ENCODE results near the gene ZNF664. TPM values are rescaled to one million over a fixed set of nuclear protein-coding genes. Genes with fewer than 3 reads are reported as not detected.

The ZNF664 gene
- polyA plus RNA-seq, 1 experiment: 66.6 TPM

DNA sequence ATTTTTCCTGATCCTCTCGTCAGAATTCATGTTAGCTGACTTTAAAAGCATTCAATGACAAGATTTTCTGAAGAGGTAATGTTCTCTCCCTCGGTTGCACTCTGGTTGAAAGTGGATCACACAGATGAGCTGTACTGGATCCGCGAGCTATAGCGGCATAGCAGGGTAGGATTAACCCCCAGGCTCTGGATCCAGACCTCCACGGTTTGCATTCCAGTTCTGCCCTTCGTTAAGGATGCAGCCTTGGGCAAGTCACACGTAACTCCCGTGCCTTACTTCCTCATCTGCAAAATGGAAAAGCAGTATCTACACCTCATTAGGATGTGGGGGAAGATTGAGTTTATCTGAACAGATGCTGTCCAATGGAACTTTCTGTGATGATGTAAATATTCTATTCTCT lies 14.1 kb upstream of the ZNF664 start:
- H3K27me3 ChIP-seq (ENCODE audit: control insufficient read depth, insufficient read depth, low read length): no peaks in the 10 kb centered on the region
- no peak for DNase-seq (ENCODE audit: low read depth, low spot score)
- POLR2A ChIA-PET: no interaction called here
- TF ChIP-seq, protein P1, sequence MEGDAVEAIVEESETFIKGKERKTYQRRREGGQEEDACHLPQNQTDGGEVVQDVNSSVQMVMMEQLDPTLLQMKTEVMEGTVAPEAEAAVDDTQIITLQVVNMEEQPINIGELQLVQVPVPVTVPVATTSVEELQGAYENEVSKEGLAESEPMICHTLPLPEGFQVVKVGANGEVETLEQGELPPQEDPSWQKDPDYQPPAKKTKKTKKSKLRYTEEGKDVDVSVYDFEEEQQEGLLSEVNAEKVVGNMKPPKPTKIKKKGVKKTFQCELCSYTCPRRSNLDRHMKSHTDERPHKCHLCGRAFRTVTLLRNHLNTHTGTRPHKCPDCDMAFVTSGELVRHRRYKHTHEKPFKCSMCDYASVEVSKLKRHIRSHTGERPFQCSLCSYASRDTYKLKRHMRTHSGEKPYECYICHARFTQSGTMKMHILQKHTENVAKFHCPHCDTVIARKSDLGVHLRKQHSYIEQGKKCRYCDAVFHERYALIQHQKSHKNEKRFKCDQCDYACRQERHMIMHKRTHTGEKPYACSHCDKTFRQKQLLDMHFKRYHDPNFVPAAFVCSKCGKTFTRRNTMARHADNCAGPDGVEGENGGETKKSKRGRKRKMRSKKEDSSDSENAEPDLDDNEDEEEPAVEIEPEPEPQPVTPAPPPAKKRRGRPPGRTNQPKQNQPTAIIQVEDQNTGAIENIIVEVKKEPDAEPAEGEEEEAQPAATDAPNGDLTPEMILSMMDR (IDR thresholded peaks at IDR 0.05; ENCODE audit: low read depth, low read length): no peak
- no peak overlapping the region for H3K4me3 ChIP-seq (ENCODE audit: low read depth, low read length)
- H3K27ac ChIP-seq (ENCODE audit: low read depth, low read length): no peak overlapping the region
- CTCF ChIA-PET: no interaction called here
- peaks cover 3% of the 10 kb centered on the region; the same call in 1 of the 2 replicates for H3K9me3 ChIP-seq (ENCODE audit: control insufficient read depth, insufficient read depth, low read length)

DNA sequence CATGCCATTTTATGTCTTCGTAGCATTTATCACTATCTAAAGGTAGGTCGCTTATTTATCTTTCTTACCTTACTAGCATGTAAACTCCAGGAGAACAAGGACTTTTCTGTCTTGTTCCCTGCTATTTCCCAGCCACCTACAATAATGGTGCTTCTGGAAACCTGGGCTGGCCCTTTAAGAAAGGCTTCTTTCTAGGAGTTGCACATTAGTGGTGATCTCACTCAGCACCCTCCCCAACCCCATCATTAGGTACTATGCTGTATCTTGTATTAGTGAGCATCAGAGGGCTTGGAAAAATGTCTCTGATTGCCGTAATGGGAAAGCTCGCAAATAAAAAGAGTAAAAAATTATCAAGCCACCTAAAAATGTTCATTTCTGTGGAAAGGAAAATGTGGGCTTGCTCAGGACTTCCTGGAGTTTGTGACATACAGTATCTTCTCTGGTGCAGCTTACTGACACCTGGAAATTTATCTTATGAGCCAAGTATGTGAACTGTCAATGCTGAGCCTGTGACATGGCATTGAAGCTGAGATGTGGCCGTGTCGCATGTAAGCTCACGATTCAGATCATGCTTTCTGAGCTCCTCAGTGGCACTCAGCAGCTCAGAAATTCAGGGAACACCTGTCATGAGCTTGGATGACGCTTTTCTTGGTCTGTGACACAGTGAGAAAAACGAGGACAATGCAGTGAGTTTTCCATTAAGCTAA lies 12.8 kb upstream of the ZNF664 start:
- POLR2A ChIA-PET: no interaction called here
- H3K27me3 ChIP-seq (ENCODE audit: control insufficient read depth, insufficient read depth, low read length): no peaks in the 10 kb centered on the region
- H3K27ac ChIP-seq (ENCODE audit: low read depth, low read length): no peak overlapping the region
- no peaks in the 10 kb centered on the region for H3K9me3 ChIP-seq (ENCODE audit: control insufficient read depth, insufficient read depth, low read length)
- H3K4me3 ChIP-seq (ENCODE audit: low read depth, low read length): no peak overlapping the region
- CTCF ChIA-PET: interaction anchor here (1.4 kb wide), 1 partner anchor 55 kb away, joined by 6 read pairs; no protein-coding TSS in a partner anchor
- DNase-seq (ENCODE audit: low read depth, low spot score): no peak
- TF ChIP-seq, protein P1 (IDR thresholded peaks at IDR 0.05; ENCODE audit: low read depth, low read length): no peak

DNA sequence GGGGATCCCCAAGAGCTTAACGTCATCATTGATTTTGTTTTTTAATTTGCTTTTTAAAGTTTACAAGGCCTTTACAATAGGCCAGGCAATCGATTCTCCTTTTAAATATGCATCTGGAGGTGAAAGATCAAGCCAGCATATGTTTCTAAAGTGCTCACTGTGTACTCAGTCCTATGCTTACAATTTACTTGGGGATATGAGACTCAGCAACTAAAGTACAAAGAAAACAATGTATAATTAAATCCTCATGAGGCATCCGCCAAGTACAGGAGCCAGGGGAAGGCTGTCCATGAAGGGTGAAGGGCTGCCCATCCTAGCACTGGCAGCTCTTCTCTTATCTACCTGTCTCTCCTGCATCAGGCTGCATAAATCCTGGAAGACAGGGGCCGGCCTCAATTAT lies 12.2 kb upstream of the ZNF664 start:
- Histone ChIP-seq H3K4me3 (ENCODE audit: low read depth, low read length) (no peak overlapping the region), H3K27ac (ENCODE audit: low read depth, low read length) (no peak overlapping the region), H3K27me3 (ENCODE audit: control insufficient read depth, insufficient read depth, low read length) (no peaks in the 10 kb centered on the region), H3K9me3 (ENCODE audit: control insufficient read depth, insufficient read depth, low read length) (no peaks in the 10 kb centered on the region)
- CTCF ChIA-PET: interaction anchor here (1.4 to 1.6 kb wide), 2 partner anchors 56 to 161 kb away, joined by 4 to 6 read pairs; no protein-coding TSS in a partner anchor
- no peak for DNase-seq (ENCODE audit: low read depth, low spot score)
- TF ChIP-seq, protein P1 (IDR thresholded peaks at IDR 0.05; ENCODE audit: low read depth, low read length): no peak
- POLR2A ChIA-PET: no interaction called here

DNA sequence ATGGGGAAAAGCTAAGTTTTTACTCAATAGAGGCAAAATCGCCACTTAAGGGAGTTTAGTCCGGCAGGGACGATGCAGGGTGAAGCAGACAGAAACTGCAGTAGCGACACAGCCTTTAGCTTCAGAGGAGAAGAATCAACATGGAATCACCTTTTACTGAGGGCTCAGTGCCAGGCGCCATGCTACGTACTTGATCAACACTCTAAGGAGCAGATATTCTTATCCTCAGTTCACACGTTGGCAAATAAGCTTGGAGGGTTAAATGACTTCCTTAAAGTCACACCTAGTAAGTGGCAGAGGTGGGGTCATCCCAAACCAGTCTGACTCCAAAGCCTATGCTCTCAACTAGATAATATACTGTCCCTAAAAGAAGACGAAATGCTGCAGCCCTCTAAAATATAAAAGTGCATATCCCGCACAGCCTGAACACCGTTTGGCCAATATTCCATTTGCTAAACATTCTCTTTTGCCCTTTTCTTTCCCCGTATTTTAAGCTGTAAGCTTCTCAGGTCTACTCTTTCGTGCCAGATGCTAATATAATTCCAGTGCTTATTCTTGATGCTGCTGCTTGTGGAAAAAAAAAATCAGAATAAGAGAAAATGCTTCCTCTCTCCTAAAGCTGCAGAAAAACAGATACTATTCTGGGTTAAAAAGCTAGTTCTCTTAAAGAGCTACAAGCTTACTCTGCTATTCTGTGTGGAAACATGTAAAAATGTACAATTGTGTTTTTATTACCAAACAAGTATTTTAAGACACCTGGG lies 11.2 kb upstream of the ZNF664 start:
- no peak overlapping the region for H3K27ac ChIP-seq (ENCODE audit: low read depth, low read length)
- CTCF ChIA-PET: interaction anchor here (1.2 to 1.6 kb wide), 3 partner anchors 57 to 161 kb away, joined by 3 to 4 read pairs (median 4); no protein-coding TSS in a partner anchor
- no peak for DNase-seq (ENCODE audit: low read depth, low spot score)
- POLR2A ChIA-PET: no interaction called here
- H3K9me3 ChIP-seq (ENCODE audit: control insufficient read depth, insufficient read depth, low read length): no peaks in the 10 kb centered on the region
- TF ChIP-seq, protein P1 (IDR thresholded peaks at IDR 0.05; ENCODE audit: low read depth, low read length): no peak
- H3K4me3 ChIP-seq (ENCODE audit: low read depth, low read length): no peak overlapping the region
- no peaks in the 10 kb centered on the region for H3K27me3 ChIP-seq (ENCODE audit: control insufficient read depth, insufficient read depth, low read length)

DNA sequence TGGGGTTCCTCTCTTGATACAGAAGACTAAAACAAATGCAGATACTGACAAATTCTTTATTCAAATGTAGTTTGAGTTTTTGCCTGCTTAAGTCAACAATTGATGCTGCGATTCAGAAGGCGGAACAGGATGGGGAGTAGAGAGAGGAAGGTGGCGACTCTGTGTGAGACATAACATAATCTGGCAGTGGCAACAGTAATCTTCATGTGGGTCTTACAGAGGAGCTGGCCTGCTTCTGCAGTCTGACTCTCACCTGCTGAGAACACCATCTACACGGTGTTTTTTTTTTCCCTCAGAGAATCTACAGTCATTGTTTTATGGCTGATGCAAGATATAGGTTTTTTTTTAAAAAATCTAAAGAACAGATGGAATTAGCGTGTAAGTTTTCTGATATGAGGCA lies 10.5 kb upstream of the ZNF664 start:
- Histone ChIP-seq H3K27me3 (ENCODE audit: control insufficient read depth, insufficient read depth, low read length) (no peaks in the 10 kb centered on the region), H3K27ac (ENCODE audit: low read depth, low read length) (no peak overlapping the region), H3K9me3 (ENCODE audit: control insufficient read depth, insufficient read depth, low read length) (no peaks in the 10 kb centered on the region), H3K4me3 (ENCODE audit: low read depth, low read length) (no peak overlapping the region)
- TF ChIP-seq, protein P1 (IDR thresholded peaks at IDR 0.05; ENCODE audit: low read depth, low read length): no peak
- DNase-seq (ENCODE audit: low read depth, low spot score): no peak
- POLR2A ChIA-PET: no interaction called here
- CTCF ChIA-PET: interaction anchor here (1.2 to 1.6 kb wide), 3 partner anchors 57 to 162 kb away, joined by 3 to 4 read pairs (median 4); no protein-coding TSS in a partner anchor

Data from AG04450 (cell line).